HL-60 (cell line): ENCODE measurements around the gene STOML1.

Experiments
- DNase-seq, 2 experiments: peaks; one replicate each; pipeline ENCODE4 v3.0.0-alpha.2; 2010 to 2020; ENCODE audit warnings: low read depth in 1 of 2, low spot score in 1 of 2
- H3K27ac ChIP-seq: fragments of 250-450 bp; sonication (Bioruptor Pico); replicated peaks from 2 replicates; pipeline ENCODE4 v1.5.1; 2020; ENCODE audit warnings: mild to moderate bottlenecking, moderate library complexity
- H3K27me3 ChIP-seq: fragments of 250-450 bp; sonication (Bioruptor Pico); 2 replicates; pipeline ENCODE4 v1.5.1; 2021; ENCODE audit warnings: mild to moderate bottlenecking, moderate library complexity; ENCODE audit not compliant: insufficient read depth, poor library complexity, severe bottlenecking
- H3K4me3 ChIP-seq: replicated peaks from 2 replicates; pipeline ENCODE4 v1.5.1; 2011; ENCODE audit warnings: mild to moderate bottlenecking, control low read depth, low read length; ENCODE audit not compliant: insufficient read depth
- GABPA ChIP-seq: IDR thresholded peaks from 2 replicates; pipeline ENCODE4 v1.6.1; 2012; ENCODE audit warnings: low read depth
- POLR2AphosphoS5 ChIP-seq: IDR thresholded peaks from 2 replicates; pipeline ENCODE4 v1.6.1; 2012; ENCODE audit warnings: low read depth
- SPI1 ChIP-seq: IDR thresholded peaks from 2 replicates; pipeline ENCODE4 v1.6.1; 2012; ENCODE audit warnings: low read depth, mild to moderate bottlenecking, borderline replicate concordance
- TF ChIP-seq, protein P1 (sequence below): IDR thresholded peaks from one replicate; pipeline ENCODE4 v1.5.1; 2011; ENCODE audit warnings: low read length, control low read depth, inconsistent platforms; ENCODE audit not compliant: insufficient read depth
- TF ChIP-seq, protein P2 (sequence below): IDR thresholded peaks from 2 replicates; pipeline ENCODE4 v1.6.1; 2012; ENCODE audit warnings: low read depth; ENCODE audit not compliant: insufficient replicate concordance

Gene STOML1

DNA sequence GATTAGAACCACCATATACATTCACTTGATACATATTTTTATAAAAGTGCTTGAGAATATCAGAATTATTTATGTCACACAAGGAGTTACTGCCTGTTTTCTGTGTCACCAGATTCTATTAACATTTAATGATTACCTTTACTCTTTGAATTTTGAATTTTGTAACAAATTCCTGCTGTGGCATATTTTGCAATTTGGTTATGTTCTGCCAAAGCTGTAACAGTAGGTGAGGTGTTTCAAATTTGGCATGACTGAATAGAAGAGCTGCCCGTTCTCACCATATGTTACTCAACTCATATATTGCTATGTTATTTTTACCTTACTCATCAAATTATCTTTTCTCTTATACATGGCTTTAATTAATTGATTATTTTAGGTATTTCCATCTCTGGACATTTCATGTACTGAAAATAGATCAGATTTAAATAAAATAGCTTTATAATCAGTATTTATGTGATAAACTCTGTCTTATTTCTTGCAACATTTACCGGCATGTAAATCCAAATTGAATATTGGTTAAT is 21.3 kb upstream of the STOML1 start:
- no peak for DNase-seq
- TF ChIP-seq, protein P1, sequence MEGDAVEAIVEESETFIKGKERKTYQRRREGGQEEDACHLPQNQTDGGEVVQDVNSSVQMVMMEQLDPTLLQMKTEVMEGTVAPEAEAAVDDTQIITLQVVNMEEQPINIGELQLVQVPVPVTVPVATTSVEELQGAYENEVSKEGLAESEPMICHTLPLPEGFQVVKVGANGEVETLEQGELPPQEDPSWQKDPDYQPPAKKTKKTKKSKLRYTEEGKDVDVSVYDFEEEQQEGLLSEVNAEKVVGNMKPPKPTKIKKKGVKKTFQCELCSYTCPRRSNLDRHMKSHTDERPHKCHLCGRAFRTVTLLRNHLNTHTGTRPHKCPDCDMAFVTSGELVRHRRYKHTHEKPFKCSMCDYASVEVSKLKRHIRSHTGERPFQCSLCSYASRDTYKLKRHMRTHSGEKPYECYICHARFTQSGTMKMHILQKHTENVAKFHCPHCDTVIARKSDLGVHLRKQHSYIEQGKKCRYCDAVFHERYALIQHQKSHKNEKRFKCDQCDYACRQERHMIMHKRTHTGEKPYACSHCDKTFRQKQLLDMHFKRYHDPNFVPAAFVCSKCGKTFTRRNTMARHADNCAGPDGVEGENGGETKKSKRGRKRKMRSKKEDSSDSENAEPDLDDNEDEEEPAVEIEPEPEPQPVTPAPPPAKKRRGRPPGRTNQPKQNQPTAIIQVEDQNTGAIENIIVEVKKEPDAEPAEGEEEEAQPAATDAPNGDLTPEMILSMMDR = no peak
- TF ChIP-seq POLR2AphosphoS5 (no peak), SPI1 (no peak), GABPA (no peak)
- TF ChIP-seq, protein P2, sequence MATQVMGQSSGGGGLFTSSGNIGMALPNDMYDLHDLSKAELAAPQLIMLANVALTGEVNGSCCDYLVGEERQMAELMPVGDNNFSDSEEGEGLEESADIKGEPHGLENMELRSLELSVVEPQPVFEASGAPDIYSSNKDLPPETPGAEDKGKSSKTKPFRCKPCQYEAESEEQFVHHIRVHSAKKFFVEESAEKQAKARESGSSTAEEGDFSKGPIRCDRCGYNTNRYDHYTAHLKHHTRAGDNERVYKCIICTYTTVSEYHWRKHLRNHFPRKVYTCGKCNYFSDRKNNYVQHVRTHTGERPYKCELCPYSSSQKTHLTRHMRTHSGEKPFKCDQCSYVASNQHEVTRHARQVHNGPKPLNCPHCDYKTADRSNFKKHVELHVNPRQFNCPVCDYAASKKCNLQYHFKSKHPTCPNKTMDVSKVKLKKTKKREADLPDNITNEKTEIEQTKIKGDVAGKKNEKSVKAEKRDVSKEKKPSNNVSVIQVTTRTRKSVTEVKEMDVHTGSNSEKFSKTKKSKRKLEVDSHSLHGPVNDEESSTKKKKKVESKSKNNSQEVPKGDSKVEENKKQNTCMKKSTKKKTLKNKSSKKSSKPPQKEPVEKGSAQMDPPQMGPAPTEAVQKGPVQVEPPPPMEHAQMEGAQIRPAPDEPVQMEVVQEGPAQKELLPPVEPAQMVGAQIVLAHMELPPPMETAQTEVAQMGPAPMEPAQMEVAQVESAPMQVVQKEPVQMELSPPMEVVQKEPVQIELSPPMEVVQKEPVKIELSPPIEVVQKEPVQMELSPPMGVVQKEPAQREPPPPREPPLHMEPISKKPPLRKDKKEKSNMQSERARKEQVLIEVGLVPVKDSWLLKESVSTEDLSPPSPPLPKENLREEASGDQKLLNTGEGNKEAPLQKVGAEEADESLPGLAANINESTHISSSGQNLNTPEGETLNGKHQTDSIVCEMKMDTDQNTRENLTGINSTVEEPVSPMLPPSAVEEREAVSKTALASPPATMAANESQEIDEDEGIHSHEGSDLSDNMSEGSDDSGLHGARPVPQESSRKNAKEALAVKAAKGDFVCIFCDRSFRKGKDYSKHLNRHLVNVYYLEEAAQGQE = no peak

DNA sequence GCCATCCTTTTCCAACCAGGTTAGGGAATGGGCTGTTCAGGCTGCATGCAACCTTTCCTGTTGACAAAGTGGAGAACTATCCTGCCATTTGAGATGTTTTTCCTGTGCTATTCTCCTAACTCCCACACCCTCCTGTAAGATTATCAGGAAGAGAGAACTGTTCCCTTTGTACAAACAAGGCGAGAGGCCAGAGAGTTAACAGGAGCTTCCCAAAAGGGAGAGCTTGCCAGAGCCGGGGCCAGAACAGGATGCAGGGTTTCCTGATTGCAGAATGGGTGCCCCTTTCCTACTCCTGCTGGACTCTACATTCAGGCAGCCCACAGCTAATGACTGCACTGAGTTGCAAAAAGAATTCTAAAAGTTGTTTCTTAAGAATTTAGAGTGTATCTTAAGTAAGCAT is 19.5 kb upstream of the STOML1 start:
- Histone ChIP-seq H3K27me3 (no peaks in the 10 kb centered on the region), H3K27ac (peak overlapping the region; percentile 30; the same call in 1 of the 2 replicates), H3K4me3 (no peak overlapping the region)
- TF ChIP-seq, protein P1 = no peak
- peak in 1 of 2 experiments; percentile 26 for DNase-seq

More for the DNA sequence above, 21.3 kb upstream of the STOML1 start:
- no peak overlapping the region for H3K27ac ChIP-seq
- H3K27me3 ChIP-seq = no peaks in the 10 kb centered on the region
- H3K4me3 ChIP-seq = no peak overlapping the region

DNA sequence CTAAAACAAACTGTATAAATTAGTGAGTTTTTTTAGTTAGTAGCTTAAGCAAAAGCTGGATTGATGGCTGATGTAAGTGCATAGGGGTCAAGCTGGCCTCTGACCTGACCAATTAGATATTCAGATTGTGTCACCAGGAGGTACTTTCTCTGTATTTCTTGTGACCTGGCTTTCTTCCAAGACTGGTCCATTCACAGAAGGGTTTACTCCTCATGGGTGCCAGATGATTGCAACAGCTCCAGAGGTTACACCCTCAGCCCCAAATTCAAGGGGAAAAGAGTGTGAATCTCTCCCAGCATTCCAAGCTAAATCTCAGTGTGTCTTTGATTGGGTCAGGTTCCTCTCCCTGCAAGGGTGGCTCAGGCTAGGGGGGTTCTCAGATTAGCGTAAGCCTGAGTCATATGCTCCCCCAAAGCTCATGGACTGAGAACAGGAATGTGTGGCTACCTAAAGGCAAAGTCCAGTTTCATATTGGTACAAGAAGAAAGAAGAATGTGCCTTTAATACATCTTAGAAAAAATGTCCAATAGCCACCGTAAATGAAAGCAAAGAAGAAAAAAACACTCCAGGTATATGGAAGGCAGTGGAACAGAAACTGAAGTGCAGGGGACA is 18.9 kb upstream of the STOML1 start:
- Histone ChIP-seq H3K4me3 (no peak overlapping the region), H3K27me3 (no peaks in the 10 kb centered on the region), H3K27ac (no peak overlapping the region)
- DNase-seq = no peak
- TF ChIP-seq POLR2AphosphoS5 (no peak), SPI1 (no peak), GABPA (no peak)
- TF ChIP-seq, protein P1 = no peak
- TF ChIP-seq, protein P2 = no peak

- no peaks in the 10 kb centered on the region for H3K27me3 ChIP-seq
- H3K27ac ChIP-seq = no peak overlapping the region
- TF ChIP-seq GABPA = no peak
- TF ChIP-seq, protein P1 = no peak
- TF ChIP-seq POLR2AphosphoS5 = no peak
- DNase-seq = no peak
- no peak overlapping the region for H3K4me3 ChIP-seq
Measured at GRCh38 chr15:74008901-74009300, 16.8 kb upstream of the STOML1 start.
